GM12801 (cell line): ENCODE results near the gene NKIRAS2.

Source experiments
- TF ChIP-seq, protein P1 (sequence below): IDR thresholded peaks from one replicate; pipeline ENCODE4 v1.5.1; 2011; ENCODE audit warnings: control low read depth; ENCODE audit not compliant: insufficient read length; ENCODE audit errors: extremely low read depth

Gene NKIRAS2

GRCh38 chr17:42049834-42050392 lies 30.0 kb downstream of the NKIRAS2 start:
- TF ChIP-seq, protein P1, sequence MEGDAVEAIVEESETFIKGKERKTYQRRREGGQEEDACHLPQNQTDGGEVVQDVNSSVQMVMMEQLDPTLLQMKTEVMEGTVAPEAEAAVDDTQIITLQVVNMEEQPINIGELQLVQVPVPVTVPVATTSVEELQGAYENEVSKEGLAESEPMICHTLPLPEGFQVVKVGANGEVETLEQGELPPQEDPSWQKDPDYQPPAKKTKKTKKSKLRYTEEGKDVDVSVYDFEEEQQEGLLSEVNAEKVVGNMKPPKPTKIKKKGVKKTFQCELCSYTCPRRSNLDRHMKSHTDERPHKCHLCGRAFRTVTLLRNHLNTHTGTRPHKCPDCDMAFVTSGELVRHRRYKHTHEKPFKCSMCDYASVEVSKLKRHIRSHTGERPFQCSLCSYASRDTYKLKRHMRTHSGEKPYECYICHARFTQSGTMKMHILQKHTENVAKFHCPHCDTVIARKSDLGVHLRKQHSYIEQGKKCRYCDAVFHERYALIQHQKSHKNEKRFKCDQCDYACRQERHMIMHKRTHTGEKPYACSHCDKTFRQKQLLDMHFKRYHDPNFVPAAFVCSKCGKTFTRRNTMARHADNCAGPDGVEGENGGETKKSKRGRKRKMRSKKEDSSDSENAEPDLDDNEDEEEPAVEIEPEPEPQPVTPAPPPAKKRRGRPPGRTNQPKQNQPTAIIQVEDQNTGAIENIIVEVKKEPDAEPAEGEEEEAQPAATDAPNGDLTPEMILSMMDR: no peak

DNA sequence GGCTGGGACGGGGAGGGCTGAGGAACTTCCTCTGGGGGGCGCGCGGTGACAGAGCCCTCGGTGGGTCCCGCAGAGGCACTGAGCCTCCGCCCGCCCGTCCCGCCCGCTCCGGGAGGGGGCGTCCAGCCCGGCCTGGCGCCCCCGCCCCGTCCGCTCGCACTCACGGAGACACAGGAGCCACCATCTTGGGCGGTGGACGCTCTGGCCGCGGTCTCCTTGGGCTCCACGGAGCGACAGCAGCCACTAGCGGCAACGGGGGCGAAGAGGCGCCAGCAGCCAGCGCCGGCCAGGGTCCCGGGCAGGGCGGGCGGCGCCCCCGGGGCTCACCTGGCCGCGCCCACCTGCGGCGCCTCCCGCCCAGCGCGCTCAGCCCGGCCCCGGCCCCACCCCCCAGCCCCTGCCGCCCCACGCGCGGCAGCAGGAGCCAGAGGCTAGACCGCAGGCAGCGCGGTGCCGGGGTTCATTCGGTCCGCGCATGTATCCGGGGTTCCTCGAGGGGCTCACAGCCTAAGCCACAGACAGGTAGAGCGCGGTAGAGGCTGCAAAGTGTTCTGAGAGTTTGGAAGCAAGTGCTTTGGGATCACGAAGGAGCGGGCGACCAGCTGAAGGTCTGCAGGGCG lies 30.6 kb downstream of the NKIRAS2 start, which contains the start of gene C17orf113:
C17orf113 (minus strand) TSS at position 209 of the 620 bp plus-strand sequence. CDS start 7,225 bp downstream, outside the sequence.
- TF ChIP-seq, protein P1: no peak

DNA sequence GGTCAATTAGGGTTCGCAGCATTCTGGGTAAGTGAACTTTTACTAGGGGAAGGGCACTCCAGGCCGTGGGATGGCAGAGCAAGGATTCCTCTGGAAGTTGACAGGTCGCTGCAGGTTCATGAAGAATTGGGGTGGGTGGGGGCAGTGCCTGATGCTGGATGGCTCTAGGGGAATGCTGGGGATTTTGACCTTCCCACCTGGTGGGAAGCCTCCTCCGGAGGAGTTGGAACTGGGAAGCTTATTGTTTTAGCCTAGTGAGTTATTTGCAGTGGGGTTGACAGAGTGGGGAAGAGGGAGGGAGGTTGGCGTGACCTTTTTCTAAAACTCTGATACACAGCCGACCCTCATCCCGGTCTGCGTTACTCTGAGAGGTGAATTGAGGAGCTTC lies 31.1 kb downstream of the NKIRAS2 start:
- TF ChIP-seq, protein P1: no peak

- TF ChIP-seq, protein P1: no peak
Measured at GRCh38 chr17:42051645-42052044, 31.8 kb downstream of the NKIRAS2 start.

GRCh38 chr17:42052346-42052877 lies 32.5 kb downstream of the NKIRAS2 start:
- TF ChIP-seq, protein P1: no peak

DNA sequence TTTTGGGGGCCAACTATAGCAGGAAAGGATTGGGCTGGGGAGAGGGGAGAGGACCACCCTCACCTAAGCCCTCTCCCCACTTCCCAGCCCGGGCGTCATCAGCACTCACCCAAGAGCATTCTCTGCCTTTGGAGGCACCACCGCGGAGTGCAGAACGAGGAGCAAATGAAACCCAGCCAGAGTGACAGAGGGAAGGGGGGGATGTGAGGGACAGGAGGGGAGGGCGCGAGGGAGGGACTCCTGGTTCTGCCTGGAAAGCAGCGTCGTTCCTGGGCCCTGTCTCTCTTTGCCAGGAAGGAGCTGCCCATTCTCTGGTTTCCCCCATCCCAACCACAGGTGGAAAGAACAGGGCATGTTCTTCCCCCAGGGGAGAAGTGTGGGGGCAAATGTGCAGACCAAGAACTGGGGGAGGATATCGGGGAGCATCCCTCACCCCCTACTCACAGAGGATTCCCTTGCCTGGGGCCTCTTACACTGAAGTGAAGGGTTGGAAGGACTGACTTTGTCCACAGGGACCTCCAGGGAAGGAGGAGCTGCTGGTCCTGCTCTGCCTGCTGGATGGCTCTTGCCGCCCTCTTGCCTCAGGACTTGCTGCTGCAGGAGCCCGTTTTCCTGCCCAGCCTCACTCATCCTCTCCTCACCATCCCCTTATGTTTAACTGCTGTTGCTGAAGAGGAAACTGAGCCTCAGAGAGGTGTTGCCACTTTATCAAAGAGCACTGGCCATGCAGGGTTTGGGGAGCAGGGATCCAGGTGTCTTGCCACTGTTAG lies 34.0 kb downstream of the NKIRAS2 start:
- TF ChIP-seq, protein P1: no peak

DNA sequence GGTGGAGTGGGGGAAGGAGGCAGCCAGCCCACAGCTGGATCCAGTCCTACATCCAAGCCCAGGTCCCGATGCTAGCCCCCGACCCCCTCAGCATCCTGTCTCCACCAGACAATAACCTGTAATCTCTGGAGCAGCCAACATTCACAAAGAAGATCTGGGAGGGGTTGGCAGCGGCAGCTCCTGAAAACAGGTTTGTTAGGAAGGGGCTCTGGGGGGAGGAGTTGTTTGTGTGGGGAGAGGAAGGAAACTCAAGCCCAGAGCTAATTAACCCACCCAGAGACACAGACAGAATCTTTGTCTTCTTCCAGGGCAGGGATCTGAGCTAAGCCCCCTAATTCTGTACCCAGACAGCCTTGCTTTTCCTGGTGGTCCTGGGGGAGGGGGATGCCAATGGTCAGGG lies 35.1 kb downstream of the NKIRAS2 start:
- TF ChIP-seq, protein P1: no peak
